ENCODE data around the gene FRA10AC1.
"Not testable (repeated sequence)": the region's sequence is repeated elsewhere in the genome, so short reads cannot be mapped to it uniquely, and the experiment has no call there.

FRA10AC1 gene

GRCh38 chr10:93701866-93702209, 554 bp downstream of the FRA10AC1 start:
- no peak for DNase-seq

- DNase-seq, result no peak
Observed at GRCh38 chr10:93697207-93697606, 5.2 kb downstream of the FRA10AC1 start.

DNA sequence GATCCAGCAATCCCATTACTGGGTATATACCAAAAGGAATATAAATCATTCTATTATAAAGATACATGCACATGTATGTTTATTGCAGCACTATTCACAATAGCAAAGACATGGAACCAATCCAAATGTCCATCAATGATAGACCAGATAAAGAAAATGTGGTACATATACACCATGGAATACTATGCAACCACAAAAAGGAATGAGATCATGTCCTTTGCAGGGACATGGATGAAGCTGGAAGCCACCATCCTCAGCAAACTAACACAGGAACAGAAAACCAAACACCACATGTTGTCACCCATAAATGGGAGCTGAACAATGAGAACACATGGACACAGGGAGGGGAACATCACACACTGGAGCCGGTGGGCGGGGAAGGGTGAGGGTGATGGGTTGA, 5.8 kb downstream of the FRA10AC1 start:
- not testable (repeated sequence) for DNase-seq

GRCh38 chr10:93695740-93696139, 6.7 kb downstream of the FRA10AC1 start:
- DNase-seq, result no peak

- DNase-seq, result no peak
Observed at GRCh38 chr10:93687737-93688136, 14.7 kb downstream of the FRA10AC1 start.

DNA sequence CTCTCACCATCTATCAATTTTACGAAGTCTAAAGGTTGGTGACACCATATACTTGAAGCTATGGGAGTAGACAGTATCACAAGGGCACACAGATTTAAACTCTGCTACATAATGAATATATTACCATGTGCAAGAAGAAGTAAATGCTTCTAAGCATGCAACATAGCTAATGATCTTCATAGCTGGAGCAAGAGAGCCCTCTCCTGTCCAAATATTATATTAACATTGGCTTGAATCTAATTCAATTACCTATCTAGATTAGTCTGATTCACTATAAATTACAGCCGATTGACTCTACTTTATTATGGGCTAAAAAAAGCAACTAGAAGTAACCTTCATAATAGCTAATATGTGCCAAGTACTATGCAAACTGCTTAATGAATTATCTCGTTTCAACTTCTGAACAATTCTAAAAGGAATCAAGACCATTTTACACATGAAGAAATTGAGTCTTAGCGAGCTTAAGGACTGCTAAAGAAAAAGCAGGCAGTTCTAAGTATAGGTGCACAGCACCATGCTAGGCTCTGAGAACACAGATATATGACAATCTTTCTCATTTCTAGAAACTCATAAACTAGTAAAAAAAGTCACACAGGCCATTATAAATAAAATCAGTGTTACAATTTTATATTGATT, 21.9 kb downstream of the FRA10AC1 start:
- no peak for DNase-seq

GRCh38 chr10:93678805-93679587, 23.4 kb downstream of the FRA10AC1 start:
- no peak for DNase-seq

- DNase-seq, result no peak
Observed at GRCh38 chr10:93678386-93678785, 24.0 kb downstream of the FRA10AC1 start.

GRCh38 chr10:93673791-93674190, 28.6 kb downstream of the FRA10AC1 start:
- DNase-seq, result no peak

- no peak for DNase-seq
Observed at GRCh38 chr10:93672890-93673289, 29.5 kb downstream of the FRA10AC1 start.

- no peak for DNase-seq
Observed at GRCh38 chr10:93672022-93672678, 30.2 kb downstream of the FRA10AC1 start.

DNA sequence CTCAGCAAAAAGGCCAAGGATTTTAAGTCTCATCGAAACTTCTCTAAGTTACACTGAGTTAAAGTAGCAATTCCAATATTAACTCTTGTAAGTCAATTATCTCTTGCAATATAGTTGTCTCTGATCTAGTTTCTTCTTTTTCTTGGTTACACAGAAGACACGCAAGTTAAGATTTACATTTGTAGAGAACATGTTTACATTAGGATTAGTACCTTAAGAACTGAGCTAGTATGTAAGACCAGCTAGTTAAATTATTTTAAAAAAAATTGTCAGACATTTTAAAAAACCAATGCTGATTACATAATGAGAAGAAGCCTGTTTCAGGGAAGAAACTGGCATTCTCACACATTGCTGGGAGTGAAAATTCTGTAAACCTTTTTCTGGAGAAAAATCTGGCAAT, 31.4 kb downstream of the FRA10AC1 start:
- DNase-seq, result no peak

- no peak for DNase-seq
Observed at GRCh38 chr10:93670372-93670771, 32.0 kb downstream of the FRA10AC1 start.

DNA sequence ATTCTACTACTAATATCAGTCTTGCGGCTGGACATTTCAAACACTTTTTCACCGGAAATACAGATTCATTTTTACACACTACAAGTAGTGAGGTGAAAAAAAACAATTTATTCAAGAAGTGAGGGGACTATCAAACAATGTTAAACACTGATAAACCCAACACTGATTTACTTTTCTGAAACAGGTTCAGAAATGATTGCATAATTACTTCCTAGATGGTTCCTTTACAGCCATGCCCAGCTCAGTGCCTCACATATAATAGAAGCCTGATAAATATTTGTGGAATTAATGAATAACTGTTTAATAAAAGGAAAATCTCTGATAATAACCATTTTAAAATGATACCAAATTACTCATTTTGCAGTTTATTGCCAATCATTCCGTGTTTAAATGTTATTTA, 34.6 kb downstream of the FRA10AC1 start:
- no peak for DNase-seq

- no peak for DNase-seq
Observed at GRCh38 chr10:93666030-93666429, 36.4 kb downstream of the FRA10AC1 start.

DNA sequence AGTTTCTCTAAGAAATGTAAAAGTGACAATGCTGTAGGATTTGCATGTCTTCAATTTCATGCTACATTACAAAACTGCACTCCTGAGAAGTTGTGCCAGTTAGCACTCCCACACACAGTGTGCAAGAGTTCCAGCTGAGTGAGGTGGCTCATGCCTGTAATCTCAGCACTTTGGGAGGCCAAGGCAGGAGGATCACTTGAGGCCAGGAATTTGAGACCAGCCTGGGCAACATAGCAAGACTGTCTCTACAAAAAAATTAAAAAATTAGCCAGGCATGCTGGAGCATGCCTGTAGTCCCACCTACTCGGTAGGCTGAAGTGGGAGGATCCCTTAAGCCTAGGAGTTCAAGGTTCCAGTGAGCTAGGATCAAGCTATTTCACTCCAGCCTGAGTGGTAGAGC, 44.6 kb downstream of the FRA10AC1 start:
- DNase-seq, result no peak

GRCh38 chr10:93656155-93656554, 46.2 kb downstream of the FRA10AC1 start:
- DNase-seq, result no peak

GRCh38 chr10:93654201-93654600, 48.2 kb downstream of the FRA10AC1 start:
- no peak for DNase-seq

GRCh38 chr10:93652857-93653256, 49.5 kb downstream of the FRA10AC1 start:
- DNase-seq, result no peak

DNA sequence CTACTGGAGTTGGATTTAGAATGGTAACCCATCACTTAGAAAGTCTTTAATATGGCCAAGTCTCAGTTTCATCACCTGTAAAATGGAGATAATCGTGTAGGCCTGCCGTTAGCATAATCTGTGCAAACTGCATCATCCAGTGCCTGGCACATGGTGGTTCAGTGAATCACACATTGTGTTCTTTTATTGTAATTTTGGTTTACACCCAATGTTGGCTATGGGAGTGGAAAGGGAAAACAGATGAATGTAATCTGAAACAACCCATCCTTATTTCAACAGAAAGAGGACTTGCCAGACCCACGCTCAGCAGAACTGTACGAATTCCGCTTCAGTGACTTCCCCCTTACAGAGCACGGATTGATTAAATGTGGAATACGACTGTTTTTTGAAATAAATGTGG, 62.6 kb downstream of the FRA10AC1 start:
- DNase-seq, result no peak

GRCh38 chr10:93630625-93631557, 71.5 kb downstream of the FRA10AC1 start:
- DNase-seq, result no peak

GRCh38 chr10:93629647-93630305, 72.6 kb downstream of the FRA10AC1 start:
- DNase-seq, result no peak

- DNase-seq, result no peak
Observed at GRCh38 chr10:93628858-93629257, 73.5 kb downstream of the FRA10AC1 start.
